HepG2 (cell line): ENCODE data around the gene FNDC3B. TPM values are rescaled to one million over a fixed set of nuclear protein-coding genes. Genes with fewer than 3 reads are reported as not detected.

ENCODE experiments used
- HMG20B ChIP-seq: conservative IDR thresholded peaks from 2 replicates; pipeline ENCODE4 v1.6.1; 2016; ENCODE audit warnings: missing genetic modification reagents, missing compliant biosample characterization
- POLR2G ChIP-seq: fragments of 200-400 bp; formaldehyde crosslinking; IDR thresholded peaks from 2 replicates; pipeline ENCODE4 v1.6.1; 2018; ENCODE audit warnings: mild to moderate bottlenecking, low read depth, low read length, moderate library complexity
- SRSF1 ChIP-seq: fragments of 200-400 bp; formaldehyde crosslinking; optimal IDR thresholded peaks from 2 replicates; pipeline ENCODE3; 2017; ENCODE audit warnings: mild to moderate bottlenecking, low read depth, low read length, moderate library complexity
- ZKSCAN8 ChIP-seq: IDR thresholded peaks from 2 replicates; pipeline ENCODE4 v1.6.1; 2016; ENCODE audit warnings: borderline replicate concordance, missing genetic modification reagents, missing compliant biosample characterization
- ZNF598 ChIP-seq: sonication (generic); formaldehyde crosslinking; IDR thresholded peaks from 2 replicates; pipeline ENCODE4 v1.5.1; 2020; ENCODE audit warnings: mild to moderate bottlenecking, missing genetic modification reagents, borderline replicate concordance
- ZSCAN12 ChIP-seq: sonication (generic); formaldehyde crosslinking; IDR thresholded peaks from 2 replicates; pipeline ENCODE4 v1.9.0; 2021; ENCODE audit warnings: mild to moderate bottlenecking, missing genetic modification reagents
- polyA plus RNA-seq, 8 experiments: library from polyadenylated mRNA; depleted of rRNA in 3 of 8; stranded (reverse) in 7 of 8; unstranded in 1 of 8; fragments of >200 nt; fragmentation: Illumina TruSeq in 4 of 8; extraction: Trizol in 4 of 8; gene quantifications; 2 replicates each; pipeline versions ENCODE4 v1.2.1 to v1.2.3, GENCODE V29; 2011 to 2016; ENCODE audit warnings: low read depth in 4 of 8, missing spikeins in 1 of 8, mixed read lengths in 1 of 8; ENCODE audit not compliant: insufficient read depth in 1 of 8
- total RNA-seq, 5 experiments: library from RNA; depleted of rRNA; stranded (reverse); fragments of >200 nt; fragmentation: Illumina TruSeq; extraction: Trizol; gene quantifications; 2 replicates each; pipeline ENCODE4 v1.2.3, GENCODE V29; 2016; ENCODE audit warnings: low read depth in 1 of 5
- TF ChIP-seq, protein P1 (sequence below): sonication (generic); formaldehyde crosslinking; IDR thresholded peaks from one replicate; pipeline ENCODE4 v1.5.1; 2020; ENCODE audit warnings: mild to moderate bottlenecking, missing genetic modification reagents; ENCODE audit errors: not compliant biosample characterization

The FNDC3B gene
- total and polyA plus RNA-seq, 2 of the 13 experiments (the other 11 are each of a cell fraction or from before 2014, with no cell fraction given): 74.8 to 103 TPM

- TF ChIP-seq, protein P1, sequence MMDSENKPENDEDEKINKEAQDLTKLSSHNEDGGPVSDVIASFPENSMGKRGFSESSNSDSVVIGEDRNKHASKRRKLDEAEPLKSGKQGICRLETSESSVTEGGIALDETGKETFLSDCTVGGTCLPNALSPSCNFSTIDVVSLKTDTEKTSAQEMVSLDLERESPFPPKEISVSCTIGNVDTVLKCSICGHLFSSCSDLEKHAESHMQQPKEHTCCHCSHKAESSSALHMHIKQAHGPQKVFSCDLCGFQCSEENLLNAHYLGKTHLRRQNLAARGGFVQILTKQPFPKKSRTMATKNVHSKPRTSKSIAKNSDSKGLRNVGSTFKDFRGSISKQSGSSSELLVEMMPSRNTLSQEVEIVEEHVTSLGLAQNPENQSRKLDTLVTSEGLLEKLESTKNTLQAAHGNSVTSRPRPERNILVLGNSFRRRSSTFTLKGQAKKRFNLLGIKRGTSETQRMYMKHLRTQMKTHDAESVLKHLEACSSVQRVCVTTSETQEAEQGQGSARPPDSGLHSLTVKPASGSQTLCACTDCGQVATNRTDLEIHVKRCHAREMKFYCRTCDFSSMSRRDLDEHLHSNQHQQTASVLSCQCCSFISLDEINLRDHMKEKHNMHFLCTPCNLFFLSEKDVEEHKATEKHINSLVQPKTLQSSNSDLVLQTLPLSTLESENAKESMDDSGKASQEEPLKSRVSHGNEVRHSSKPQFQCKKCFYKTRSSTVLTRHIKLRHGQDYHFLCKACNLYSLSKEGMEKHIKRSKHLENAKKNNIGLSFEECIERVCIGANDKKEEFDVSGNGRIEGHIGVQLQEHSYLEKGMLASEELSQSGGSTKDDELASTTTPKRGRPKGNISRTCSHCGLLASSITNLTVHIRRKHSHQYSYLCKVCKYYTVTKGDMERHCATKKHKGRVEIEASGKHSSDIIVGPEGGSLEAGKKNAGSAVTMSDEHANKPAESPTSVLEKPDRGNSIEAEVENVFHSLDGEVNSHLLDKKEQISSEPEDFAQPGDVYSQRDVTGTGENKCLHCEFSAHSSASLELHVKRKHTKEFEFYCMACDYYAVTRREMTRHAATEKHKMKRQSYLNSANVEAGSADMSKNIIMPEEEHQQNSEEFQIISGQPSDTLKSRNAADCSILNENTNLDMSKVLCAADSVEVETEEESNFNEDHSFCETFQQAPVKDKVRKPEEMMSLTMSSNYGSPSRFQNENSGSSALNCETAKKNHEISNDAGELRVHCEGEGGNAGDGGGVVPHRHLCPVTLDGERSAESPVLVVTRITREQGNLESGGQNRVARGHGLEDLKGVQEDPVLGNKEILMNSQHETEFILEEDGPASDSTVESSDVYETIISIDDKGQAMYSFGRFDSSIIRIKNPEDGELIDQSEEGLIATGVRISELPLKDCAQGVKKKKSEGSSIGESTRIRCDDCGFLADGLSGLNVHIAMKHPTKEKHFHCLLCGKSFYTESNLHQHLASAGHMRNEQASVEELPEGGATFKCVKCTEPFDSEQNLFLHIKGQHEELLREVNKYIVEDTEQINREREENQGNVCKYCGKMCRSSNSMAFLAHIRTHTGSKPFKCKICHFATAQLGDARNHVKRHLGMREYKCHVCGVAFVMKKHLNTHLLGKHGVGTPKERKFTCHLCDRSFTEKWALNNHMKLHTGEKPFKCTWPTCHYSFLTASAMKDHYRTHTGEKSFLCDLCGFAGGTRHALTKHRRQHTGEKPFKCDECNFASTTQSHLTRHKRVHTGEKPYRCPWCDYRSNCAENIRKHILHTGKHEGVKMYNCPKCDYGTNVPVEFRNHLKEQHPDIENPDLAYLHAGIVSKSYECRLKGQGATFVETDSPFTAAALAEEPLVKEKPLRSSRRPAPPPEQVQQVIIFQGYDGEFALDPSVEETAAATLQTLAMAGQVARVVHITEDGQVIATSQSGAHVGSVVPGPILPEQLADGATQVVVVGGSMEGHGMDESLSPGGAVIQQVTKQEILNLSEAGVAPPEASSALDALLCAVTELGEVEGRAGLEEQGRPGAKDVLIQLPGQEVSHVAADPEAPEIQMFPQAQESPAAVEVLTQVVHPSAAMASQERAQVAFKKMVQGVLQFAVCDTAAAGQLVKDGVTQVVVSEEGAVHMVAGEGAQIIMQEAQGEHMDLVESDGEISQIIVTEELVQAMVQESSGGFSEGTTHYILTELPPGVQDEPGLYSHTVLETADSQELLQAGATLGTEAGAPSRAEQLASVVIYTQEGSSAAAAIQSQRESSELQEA (CRISPR knock-in tag): no peak
- no peak for TF ChIP-seq ZNF598 (CRISPR knock-in tag)
- TF ChIP-seq HMG20B (CRISPR knock-in tag): no peak
- no peak for TF ChIP-seq ZSCAN12
- no peak for TF ChIP-seq SRSF1
- no peak for TF ChIP-seq ZKSCAN8 (CRISPR knock-in tag)
- TF ChIP-seq POLR2G: 0 out of 2 replicates have a peak, but pooled peaks have one; percentile 3
Observed at GRCh38 chr3:172130717-172131050, 91.3 kb downstream of the FNDC3B start (continued).
